T1000 (cell line): ENCODE data around the gene TDRD12.

ENCODE experiments used
- DNase-seq: peaks from one replicate; lab custom pipeline; 2025; ENCODE audit warnings: mixed read lengths; lab: John Stamatoyannopoulos, UW

Gene TDRD12

GRCh38 chr19:32719611-32720059, at the start of gene TDRD12:
Gene TDRD12 (plus strand): TSS chr19:32719767. CDS start chr19:32720073, 306 bp downstream.
- DNase-seq: no peak

- DNase-seq: no peak
These were observed 47.5 kb upstream of the TDRD12 start for GRCh38 chr19:32671883-32672593.

GRCh38 chr19:32672841-32673240, 46.7 kb upstream of the TDRD12 start:
- no peak for DNase-seq

- no peak for DNase-seq
These were observed 46.0 kb upstream of the TDRD12 start for GRCh38 chr19:32673573-32673972.

GRCh38 chr19:32674153-32674930, 45.2 kb upstream of the TDRD12 start:
- no peak for DNase-seq

- DNase-seq: peak; percentile 98
These were observed 44.4 kb upstream of the TDRD12 start, which contains the start of gene ANKRD27 for GRCh38 chr19:32674931-32675719. Gene ANKRD27 (minus strand): TSS chr19:32675180. CDS start chr19:32659015, 16,165 bp downstream.

- peak; percentile 79 for DNase-seq
These were observed 43.8 kb upstream of the TDRD12 start, which contains the start of gene RGS9BP for GRCh38 chr19:32675720-32676185. Gene RGS9BP (plus strand): TSS chr19:32675848. CDS start chr19:32676264, 416 bp downstream.

GRCh38 chr19:32676186-32676894, 43.2 kb upstream of the TDRD12 start:
- no peak for DNase-seq

GRCh38 chr19:32676895-32677359, 42.6 kb upstream of the TDRD12 start:
- DNase-seq: no peak

GRCh38 chr19:32677657-32678056, 41.9 kb upstream of the TDRD12 start:
- DNase-seq: no peak

- DNase-seq: no peak
These were observed 38.6 kb upstream of the TDRD12 start for GRCh38 chr19:32680986-32681385.

- DNase-seq: no peak
These were observed 37.2 kb upstream of the TDRD12 start for GRCh38 chr19:32682317-32682716.

GRCh38 chr19:32686847-32687475, 32.6 kb upstream of the TDRD12 start:
- DNase-seq: no peak

- DNase-seq: no peak
These were observed 31.9 kb upstream of the TDRD12 start for GRCh38 chr19:32687681-32688080.

- no peak for DNase-seq
These were observed 31.3 kb upstream of the TDRD12 start for GRCh38 chr19:32688311-32688710.

GRCh38 chr19:32691291-32691951, 28.1 kb upstream of the TDRD12 start, which contains the start of gene NUDT19:
Gene NUDT19 (plus strand): TSS chr19:32691821. CDS start chr19:32691961, 140 bp downstream.
- peak; percentile 83 for DNase-seq

- DNase-seq: peak; percentile 56
These were observed 27.4 kb upstream of the TDRD12 start for GRCh38 chr19:32691952-32692726.

- DNase-seq: no peak
These were observed 26.9 kb upstream of the TDRD12 start for GRCh38 chr19:32692727-32693061.
